Subcutaneous abdominal adipose tissue (tissue), 5 donors: ENCODE data around the gene TRIM17.

Experiments
- H3K27ac ChIP-seq: one replicate; pipeline ENCODE4 v1.7.0; 2013; ENCODE audit warnings: low read depth, mild to moderate bottlenecking, inconsistent platforms, low read length, moderate library complexity
- H3K27me3 ChIP-seq, 5 donors: one replicate each; pipeline ENCODE4 v1.7.0; 2013; ENCODE audit warnings: low read length in 5 of 5, inconsistent platforms in 1 of 5; ENCODE audit not compliant: control insufficient read depth in 5 of 5, insufficient read depth in 4 of 5
- H3K36me3 ChIP-seq, 5 donors: one replicate each; pipeline ENCODE4 v1.7.0; 2013; ENCODE audit warnings: low read length in 5 of 5; ENCODE audit not compliant: control insufficient read depth in 5 of 5, insufficient read depth in 5 of 5
- H3K4me1 ChIP-seq, 5 donors: one replicate each; pipeline ENCODE4 v1.7.0; 2013; ENCODE audit warnings: low read length in 5 of 5, mild to moderate bottlenecking in 3 of 5, moderate library complexity in 1 of 5; ENCODE audit not compliant: control insufficient read depth in 5 of 5, insufficient read depth in 5 of 5
- H3K4me3 ChIP-seq, 5 donors: one replicate each; pipeline ENCODE4 v1.7.0; 2013; ENCODE audit warnings: low read length in 5 of 5, low read depth in 1 of 5
- H3K9ac ChIP-seq, 5 donors: one replicate each; pipeline ENCODE4 v1.7.0; 2013; ENCODE audit warnings: low read length in 5 of 5, mild to moderate bottlenecking in 4 of 5, moderate library complexity in 3 of 5
- H3K9me3 ChIP-seq, 5 donors: one replicate each; pipeline ENCODE4 v1.7.0; 2013; ENCODE audit warnings: low read length in 5 of 5; ENCODE audit not compliant: control insufficient read depth in 5 of 5
- donor health status: healthy.
- donor health status: healthy.
- donor health status: healthy.
- donor health status: healthy.
- donor health status: healthy.

Gene TRIM17

DNA sequence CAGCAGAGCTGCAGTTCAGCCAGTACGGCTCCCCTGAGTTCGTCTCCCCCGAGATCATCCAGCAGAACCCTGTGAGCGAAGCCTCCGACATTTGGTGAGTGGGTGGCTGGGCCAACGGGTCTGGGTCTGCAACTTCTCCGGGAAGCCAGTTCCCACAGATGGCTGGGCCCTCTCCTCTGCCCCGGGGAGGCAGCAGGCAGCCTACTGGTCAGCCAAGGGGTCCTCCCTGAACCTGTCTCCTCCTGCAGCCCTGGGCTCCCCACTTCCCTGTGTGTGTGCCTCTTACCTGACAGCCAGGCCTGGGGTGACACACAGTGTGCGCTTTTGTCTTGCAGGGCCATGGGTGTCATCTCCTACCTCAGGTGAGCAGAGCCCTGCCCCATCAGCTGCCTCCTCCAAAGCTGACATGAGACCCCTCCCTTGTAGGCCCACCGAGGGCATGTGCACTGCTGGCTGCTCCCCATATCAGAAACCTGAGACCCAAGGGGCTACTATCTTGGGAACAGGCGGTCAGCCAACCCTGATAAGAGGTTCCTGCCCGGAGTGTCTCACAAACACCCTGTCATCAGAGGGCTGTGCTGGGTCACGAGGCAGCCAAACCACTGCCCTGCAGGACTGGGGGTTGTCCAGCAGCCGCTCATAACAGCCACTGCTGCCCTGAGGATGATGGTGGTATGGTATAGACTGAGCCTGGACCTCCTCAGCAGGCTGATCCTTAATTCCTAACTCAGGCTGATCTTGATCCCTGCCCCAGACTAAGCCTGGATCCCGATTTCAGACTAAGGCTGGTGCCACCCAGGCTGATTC lies 47.7 kb downstream of the TRIM17 start:
- no peaks in the 10 kb centered on the region for H3K36me3 ChIP-seq
- peaks cover 26 to 45% (median 38%) of the 10 kb centered on the region in 5 donors for H3K27me3 ChIP-seq
- H3K9me3 ChIP-seq: no peaks in the 10 kb centered on the region
- no peak overlapping the region for H3K9ac ChIP-seq
- H3K27ac ChIP-seq: no peak overlapping the region
- H3K4me3 ChIP-seq: no peak overlapping the region
- H3K4me1 ChIP-seq: no peaks in the 10 kb centered on the region

DNA sequence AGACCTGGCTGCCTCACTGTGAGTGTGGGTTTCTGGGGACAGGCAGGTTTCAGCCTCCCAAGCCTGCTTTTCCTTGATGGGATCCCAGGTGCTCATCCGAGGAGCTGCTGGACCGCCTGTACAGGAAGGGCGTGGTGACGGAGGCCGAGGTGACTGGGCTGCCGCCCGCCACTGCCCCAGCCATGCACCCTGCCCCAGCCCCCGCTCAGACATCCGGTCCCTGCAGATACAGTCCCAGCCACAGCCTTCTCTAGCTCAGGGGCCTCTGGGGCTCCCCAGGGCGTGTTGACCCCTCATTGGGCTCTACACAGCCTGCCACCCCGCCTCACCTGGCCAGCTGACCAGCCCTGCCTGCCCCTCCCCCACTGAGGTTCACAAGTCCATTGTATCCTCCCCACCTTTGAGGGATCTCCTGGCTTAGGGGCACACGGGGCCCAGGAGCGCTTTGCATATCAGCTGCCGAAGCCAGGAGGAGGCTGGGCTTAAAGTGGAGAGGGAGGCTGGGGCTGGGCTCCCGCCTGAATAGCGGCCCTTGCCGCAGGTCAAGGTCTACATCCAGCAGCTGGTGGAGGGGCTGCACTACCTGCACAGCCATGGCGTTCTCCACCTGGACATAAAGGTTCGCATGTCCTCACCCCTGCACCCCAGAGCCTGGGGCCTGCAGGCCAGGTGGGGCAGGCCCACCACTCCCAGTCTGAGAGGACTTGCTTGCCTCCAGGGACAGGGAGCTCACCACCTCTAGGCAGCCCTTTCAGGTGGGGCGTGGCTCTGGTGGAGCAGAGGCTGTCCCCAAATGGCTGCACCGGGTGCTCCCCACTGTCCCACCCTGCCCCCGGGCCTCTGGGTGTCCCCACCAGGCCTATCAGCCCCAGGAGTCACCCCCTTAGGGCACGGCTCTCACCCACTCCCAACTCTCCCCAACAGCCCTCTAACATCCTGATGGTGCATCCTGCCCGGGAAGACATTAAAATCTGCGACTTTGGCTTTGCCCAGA lies 48.6 kb downstream of the TRIM17 start:
- no peak overlapping the region for H3K9ac ChIP-seq
- no peaks in the 10 kb centered on the region for H3K4me1 ChIP-seq
- no peaks in the 10 kb centered on the region for H3K9me3 ChIP-seq
- H3K4me3 ChIP-seq: no peak overlapping the region
- no peaks in the 10 kb centered on the region for H3K36me3 ChIP-seq
- H3K27me3 ChIP-seq: peaks cover 29 to 45% (median 38%) of the 10 kb centered on the region in 5 donors
- H3K27ac ChIP-seq: no peak overlapping the region

DNA sequence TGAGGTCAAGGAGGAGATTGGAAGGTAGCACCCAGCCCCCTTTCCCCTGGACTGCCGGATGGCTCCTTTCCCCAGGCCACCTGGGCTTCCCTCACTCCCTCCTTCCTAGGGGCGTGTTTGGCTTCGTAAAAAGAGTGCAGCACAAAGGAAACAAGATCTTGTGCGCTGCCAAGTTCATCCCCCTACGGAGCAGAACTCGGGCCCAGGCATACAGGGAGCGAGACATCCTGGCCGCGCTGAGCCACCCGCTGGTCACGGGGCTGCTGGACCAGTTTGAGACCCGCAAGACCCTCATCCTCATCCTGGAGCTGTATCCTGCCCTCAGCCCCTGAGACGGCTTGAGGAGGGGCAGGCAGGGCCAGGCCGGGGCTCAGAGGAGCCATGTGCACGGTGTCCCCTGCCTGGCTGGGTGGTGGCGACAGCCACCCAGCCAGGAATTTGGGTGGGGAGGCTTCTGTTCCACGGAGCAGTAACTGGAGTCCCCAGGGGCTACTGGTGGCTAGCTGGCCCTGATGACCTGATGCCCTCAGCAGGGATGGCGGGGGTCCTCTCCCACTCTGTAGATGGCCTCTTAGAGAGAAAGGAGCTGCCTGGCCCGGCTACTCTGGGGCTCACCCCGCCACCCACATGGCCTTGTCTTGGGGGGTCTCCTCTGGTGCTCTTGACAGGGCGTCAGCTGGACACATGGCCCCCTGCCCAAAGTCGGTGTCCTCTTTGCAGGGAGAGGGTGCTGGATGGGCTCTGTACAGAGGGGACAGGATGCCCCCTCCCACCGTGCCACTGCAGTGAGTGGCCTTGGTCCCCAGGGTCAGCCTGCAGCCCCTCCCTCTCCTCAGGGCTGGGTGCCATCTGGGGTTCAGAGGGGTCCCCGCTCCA lies 49.6 kb downstream of the TRIM17 start:
- Histone ChIP-seq H3K9ac (no peak overlapping the region), H3K27me3 (peaks cover 29 to 47% (median 35%) of the 10 kb centered on the region in 5 donors), H3K4me1 (no peaks in the 10 kb centered on the region), H3K27ac (no peak overlapping the region), H3K36me3 (no peaks in the 10 kb centered on the region), H3K4me3 (no peak overlapping the region), H3K9me3 (no peaks in the 10 kb centered on the region)

DNA sequence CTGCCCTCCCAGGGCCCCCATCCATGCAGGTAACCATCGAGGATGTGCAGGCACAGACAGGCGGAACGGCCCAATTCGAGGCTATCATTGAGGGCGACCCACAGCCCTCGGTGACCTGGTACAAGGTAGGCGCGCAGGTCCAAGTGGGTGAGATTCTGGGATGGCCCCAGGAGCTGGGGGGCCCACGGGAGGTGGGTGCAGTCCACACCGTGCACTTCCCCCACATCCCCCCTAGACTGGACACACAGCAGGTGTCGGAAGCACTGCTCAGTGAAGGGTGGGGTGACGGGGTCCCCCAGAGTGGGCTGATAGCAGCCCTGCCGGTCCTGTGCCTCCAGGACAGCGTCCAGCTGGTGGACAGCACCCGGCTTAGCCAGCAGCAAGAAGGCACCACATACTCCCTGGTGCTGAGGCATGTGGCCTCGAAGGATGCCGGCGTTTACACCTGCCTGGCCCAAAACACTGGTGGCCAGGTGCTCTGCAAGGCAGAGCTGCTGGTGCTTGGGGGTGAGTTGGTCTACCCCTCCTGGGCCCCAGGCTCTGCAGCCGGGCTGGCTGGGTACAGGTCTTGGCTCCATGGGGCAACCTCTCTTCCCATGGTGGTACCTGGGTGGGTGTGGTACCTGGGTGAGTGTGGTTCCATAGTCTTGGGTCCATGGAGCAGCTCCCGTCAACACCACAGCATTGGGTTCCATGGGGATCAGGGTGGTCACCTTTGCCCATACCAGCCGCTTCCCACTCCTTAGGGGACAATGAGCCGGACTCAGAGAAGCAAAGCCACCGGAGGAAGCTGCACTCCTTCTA lies 50.4 kb downstream of the TRIM17 start:
- Histone ChIP-seq H3K9me3 (no peaks in the 10 kb centered on the region), H3K9ac (no peak overlapping the region), H3K36me3 (no peaks in the 10 kb centered on the region), H3K27ac (no peak overlapping the region), H3K27me3 (peaks cover 29 to 44% (median 33%) of the 10 kb centered on the region in 5 donors), H3K4me1 (no peaks in the 10 kb centered on the region), H3K4me3 (no peak overlapping the region)

DNA sequence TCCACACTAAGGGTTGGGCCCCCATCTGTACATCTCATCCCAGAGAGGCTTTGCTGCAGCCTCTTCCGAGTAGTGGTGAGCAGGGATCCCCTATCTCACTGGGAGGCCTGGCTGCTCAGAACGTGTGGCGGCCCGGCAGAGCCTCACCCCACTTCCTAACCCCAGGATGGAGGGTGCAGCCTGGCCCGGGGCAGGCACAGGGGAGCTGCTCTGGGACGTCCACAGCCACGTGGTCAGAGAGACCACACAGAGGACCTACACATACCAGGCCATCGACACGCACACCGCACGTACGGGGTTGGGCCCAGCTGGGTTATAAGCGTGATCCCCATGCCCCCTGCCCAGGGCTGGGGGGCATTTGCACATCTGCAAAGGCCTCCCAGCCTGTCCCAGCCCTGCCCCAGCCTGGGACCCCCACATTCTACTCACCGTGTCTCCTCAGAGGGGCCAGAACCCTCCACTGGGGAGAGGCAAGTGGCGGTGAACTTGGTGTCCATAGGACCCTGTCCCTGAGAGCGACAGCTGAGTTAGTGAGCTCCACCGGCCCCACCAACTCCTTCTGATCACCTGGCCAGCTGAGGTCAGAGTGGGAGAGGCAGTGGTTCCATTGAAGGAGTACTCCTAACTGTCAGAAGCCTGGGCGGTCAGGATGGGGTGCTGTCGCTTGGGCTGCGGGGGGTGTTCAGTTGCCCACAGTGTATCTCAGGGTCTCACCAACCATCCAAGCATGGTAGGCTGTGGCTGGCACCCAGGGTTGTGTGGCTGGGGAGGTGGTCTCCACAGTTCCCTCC lies 51.2 kb downstream of the TRIM17 start:
- H3K36me3 ChIP-seq: no peaks in the 10 kb centered on the region
- no peaks in the 10 kb centered on the region for H3K4me1 ChIP-seq
- H3K9me3 ChIP-seq: no peaks in the 10 kb centered on the region
- peaks cover 22 to 43% (median 32%) of the 10 kb centered on the region in 5 donors for H3K27me3 ChIP-seq
- no peak overlapping the region for H3K27ac ChIP-seq
- no peak overlapping the region for H3K9ac ChIP-seq
- H3K4me3 ChIP-seq: no peak overlapping the region

- Histone ChIP-seq H3K27ac (no peak overlapping the region), H3K36me3 (no peaks in the 10 kb centered on the region), H3K27me3 (peaks cover 22 to 43% (median 29%) of the 10 kb centered on the region in 5 donors), H3K9ac (no peak overlapping the region), H3K4me3 (no peak overlapping the region), H3K9me3 (no peaks in the 10 kb centered on the region), H3K4me1 (no peaks in the 10 kb centered on the region)
Measured at GRCh38 chr1:228364706-228365213, 51.9 kb downstream of the TRIM17 start.

- no peaks in the 10 kb centered on the region for H3K36me3 ChIP-seq
- no peak overlapping the region for H3K27ac ChIP-seq
- no peak overlapping the region for H3K9ac ChIP-seq
- no peak overlapping the region for H3K4me3 ChIP-seq
- H3K27me3 ChIP-seq: peaks cover 22 to 41% (median 28%) of the 10 kb centered on the region in 5 donors
- no peaks in the 10 kb centered on the region for H3K9me3 ChIP-seq
- H3K4me1 ChIP-seq: no peaks in the 10 kb centered on the region
Measured at GRCh38 chr1:228364068-228364705, 52.5 kb downstream of the TRIM17 start.

DNA sequence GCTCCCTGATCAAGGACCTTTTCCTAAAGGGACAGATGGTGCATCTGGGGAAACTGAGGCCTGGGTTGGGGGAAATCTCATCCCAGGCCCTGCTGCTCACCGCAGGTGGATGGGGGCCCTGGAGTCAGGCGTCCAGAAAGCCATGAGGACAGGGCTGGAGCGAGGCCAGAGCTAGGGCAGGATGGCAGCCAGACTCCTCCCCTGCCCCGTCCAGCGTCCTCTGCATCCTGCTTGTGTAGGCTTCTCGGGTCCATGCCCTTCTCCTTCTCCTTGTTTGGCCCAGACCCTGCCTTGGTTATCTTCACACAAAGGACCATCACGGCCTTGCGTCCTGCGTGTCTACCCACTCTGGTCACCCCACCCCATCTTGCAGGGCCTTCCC lies 53.0 kb downstream of the TRIM17 start:
- H3K27ac ChIP-seq: no peak overlapping the region
- H3K4me1 ChIP-seq: no peaks in the 10 kb centered on the region
- no peak overlapping the region for H3K9ac ChIP-seq
- no peaks in the 10 kb centered on the region for H3K36me3 ChIP-seq
- H3K4me3 ChIP-seq: no peak overlapping the region
- peaks cover 0 to 2% (median 0%) of the 10 kb centered on the region in 5 donors for H3K9me3 ChIP-seq
- H3K27me3 ChIP-seq: peaks cover 22 to 41% (median 26%) of the 10 kb centered on the region in 5 donors
